Measurements from ENCODE around the gene GALNT13.
"Not testable (repeated sequence)": the region's sequence is repeated elsewhere in the genome, so short reads cannot be mapped to it uniquely, and the experiment has no call there.

Gene GALNT13

GRCh38 chr2:154433010-154433409, 561.3 kb downstream of the GALNT13 start:
- no peak for DNase-seq

- DNase-seq: no peak
Observed at GRCh38 chr2:154437104-154437503, 565.4 kb downstream of the GALNT13 start.

GRCh38 chr2:154439156-154439555, 567.4 kb downstream of the GALNT13 start:
- no peak for DNase-seq

DNA sequence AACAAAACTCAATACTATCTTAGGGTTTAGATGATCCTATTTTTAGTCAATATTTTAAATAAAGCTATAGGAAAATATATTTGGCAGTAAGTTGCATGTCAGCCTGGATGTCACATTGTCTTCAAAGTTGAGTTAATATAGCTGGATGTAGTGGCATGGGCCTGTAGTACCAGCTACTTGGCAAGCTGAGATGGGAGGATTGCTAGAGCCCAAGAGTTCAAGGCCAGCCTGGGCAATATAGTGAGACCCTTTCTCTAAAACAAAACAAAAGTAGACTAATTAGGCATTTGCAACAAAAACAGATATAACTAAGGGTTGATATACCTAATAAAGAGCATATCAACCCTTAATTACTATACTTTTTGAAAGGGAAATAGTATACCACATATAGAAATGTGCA, 572.2 kb downstream of the GALNT13 start:
- DNase-seq: no peak

- no peak for DNase-seq
Observed at GRCh38 chr2:154446324-154446723, 574.6 kb downstream of the GALNT13 start.

DNA sequence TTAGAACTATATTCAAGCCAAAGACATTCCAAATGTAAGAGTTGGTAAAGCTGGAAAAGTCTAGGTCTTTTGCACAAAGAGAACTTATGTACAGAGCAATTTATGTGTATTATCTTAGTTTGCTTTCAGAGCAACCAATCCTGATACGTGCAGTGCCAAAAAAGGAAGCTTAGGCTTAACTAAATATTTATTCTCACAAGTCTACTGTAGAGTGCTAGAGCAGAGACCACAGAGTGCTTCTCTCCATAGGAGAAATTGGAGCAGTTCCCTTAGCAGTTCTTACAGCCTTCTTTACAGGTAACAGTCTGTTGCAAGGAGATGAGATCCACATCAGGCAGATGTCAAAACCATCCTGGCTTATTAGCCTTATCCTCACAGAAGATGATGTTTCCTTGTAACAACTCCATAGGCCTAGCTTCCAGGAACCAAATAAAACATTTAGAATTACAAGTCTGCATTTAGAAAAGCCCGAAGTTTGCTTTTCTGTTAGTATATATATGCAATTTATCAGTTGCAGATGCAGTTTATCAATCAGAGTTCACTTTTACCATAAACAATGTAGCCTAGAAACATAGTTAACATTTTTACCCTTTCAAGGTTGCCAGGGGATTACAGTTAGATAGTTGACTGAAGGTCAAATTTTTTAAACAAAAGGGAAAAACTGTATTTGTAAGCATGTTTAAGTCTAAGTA, 576.2 kb downstream of the GALNT13 start:
- no peak for DNase-seq

GRCh38 chr2:154449951-154450658, 578.4 kb downstream of the GALNT13 start:
- no peak for DNase-seq

DNA sequence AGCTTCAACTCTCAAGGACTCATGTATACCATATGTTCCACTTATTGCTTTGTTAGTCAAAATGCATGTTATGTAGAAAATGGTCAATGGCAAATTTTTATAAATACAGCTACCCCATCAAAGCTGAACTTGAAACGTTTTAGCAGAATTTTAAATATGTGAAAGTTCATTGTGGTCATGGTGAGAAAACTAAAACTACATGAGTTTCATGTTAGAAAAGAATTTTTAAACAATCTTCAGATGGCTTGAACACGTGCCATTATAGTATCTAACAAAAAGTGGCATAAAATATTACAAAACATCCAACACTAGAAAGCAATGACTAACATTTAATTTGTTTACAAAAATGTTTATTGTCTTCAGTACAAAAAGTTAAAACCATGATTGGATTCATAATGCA, 580.7 kb downstream of the GALNT13 start:
- DNase-seq: no peak

DNA sequence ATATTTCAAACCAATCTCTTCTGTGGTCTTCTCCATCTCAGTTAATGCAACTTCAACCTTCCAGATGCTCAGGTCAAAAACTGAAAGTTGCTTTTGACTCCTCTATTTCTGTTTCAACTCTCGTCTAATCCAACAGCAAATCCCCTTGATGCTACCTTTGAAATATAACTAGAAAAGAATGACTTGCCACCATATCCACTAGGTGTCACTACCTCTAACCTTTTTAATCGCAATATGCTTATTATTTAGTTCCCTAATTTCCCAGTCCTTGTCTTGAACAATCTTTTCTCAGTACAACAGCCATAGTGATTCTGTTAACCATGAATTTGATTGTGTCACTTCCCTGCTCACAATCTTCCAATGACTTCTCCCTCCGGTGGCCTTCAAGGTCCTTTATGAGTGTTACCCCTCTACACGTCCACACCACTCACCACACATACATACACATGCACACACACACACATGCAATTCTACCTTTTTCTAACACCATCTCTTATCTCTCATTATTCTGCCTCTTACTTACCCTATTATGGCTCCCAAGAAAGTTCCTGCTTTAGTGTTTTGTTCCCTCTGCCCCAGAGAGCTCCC, 581.3 kb downstream of the GALNT13 start:
- peak; percentile 0 for DNase-seq

DNA sequence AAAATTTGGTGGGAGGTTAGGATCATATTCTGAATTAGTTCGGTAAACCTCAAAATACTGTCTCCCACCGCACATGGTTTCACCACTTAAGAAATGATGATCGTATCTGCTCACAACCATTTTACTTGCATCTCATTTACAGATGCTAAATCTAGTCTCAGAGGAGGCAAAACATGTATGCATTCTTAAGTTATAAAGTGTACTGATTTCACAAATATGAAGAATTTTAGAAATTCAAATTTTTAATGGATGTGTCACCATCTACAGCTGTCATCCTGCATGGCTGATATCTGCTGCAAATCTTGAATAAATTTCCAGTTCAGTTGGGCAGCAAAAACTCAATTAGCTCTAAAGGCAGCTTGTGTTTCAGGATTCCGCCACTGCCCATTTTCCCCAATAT, 583.4 kb downstream of the GALNT13 start:
- peak; percentile 44 for DNase-seq

DNA sequence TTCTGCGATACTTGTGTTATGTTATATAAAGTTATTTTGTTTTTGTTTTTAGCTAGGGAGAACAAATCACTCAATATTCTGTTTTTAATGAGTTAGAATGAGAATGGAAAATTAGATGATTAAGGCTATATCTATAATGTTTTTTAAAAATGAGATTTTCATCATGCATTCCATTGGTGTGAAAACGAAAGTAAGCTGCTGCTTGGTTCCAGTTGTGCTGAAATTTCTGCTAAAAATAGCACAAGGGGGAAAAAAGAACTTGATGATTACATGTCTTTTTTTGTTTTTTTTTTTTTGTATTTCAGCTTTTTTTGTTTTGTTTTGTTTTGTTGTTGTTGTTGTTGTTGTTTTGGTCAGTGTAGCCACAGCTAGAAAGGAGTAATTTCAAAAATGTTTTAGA, 584.1 kb downstream of the GALNT13 start:
- DNase-seq: peak; percentile 1

DNA sequence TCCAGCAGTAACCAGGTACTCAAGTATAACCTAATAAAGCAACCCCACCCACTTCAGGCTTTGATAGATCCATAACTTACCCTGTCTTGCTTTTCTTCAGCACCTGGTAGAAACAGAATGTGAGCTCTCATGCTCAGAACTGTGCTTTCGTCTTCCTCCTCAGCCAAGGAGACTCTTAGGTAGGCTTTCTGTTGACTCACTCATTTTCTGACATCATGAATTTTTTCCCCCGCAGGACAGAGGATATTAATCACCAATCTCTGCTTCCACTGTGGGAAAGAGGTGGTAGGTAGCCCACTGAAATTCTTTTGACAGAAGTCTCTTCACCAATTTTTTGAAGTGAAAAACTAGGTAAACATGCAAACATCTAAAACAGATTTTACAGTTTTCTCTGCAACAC, 585.6 kb downstream of the GALNT13 start:
- peak; percentile 26 for DNase-seq

DNA sequence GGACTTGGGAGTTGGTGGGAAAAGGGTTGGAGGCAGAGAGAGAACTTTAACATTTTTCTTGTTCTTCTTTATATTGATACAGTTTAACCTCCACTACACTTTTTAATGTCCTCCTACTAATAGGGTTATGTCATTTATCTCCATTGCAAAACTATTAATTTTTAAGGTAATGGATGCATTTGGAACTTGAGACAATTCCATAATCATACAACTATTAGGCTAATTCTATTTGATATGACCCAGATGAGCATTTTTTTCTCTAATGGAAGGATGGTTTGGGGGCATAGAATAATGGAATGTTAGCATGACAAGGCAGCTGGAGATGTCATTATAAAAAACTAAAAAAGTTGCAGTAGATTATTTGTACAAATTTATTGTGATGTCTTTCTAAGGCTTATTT, 587.6 kb downstream of the GALNT13 start:
- DNase-seq: no peak

- DNase-seq: no peak
Observed at GRCh38 chr2:154462634-154463033, 590.9 kb downstream of the GALNT13 start.

- DNase-seq: no peak
Observed at GRCh38 chr2:154466226-154466625, 594.5 kb downstream of the GALNT13 start.

DNA sequence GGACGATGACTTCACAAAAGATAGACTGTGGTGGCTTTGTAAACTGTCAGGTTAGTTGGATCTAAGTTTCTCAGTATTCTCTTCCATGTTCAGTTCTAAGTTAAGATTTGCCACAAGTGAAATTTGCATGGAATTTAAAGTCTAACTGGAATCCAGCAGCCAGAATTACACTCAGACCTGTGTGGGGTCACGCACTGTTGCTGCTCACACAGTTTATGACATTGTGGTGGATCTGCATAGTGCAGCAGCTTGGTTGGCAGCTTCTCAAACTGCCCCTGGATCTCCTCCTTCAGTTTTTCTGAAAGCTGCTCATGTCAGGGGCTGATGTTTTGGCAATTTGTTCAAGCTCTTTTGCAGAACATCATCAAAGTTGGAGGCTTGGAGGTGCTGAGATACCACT, 598.7 kb downstream of the GALNT13 start:
- no peak for DNase-seq

DNA sequence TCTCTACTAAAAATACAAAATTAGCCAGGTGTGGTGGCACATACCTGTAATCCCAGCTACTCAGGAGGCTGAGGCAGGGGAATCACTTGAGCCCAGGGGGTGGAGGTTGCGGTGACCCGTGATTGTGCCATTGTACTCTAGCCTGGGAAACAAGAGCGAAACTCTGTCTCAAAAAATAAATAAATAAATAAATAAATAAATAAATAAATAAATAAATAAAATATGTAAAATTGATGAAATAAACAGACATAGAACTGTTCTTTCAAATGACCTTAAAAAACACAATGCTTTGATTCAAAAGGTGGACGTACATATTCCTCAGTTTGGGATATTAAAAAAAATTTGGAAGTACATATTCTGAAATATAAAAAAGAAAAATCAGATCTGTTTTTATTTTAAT, 599.8 kb downstream of the GALNT13 start:
- not testable (repeated sequence) for DNase-seq

DNA sequence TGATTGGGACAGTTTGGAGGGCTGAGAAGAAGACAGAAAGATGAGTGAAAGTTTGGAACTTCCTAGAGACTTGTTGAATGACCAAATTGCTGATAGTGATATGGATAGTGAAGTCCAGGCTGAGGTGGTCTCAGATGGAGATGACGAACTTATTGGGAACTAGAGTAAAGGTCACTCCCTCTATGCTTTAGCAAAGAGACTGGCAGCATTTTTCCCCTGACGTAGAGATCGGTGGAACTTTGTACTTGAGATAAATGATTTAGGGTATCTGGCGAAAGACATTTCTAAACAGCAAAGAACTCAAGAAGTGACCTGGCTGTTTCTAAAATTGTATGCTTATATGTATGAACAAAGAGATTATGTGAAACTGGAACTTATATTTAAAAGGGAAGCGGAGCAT, 605.6 kb downstream of the GALNT13 start:
- no peak for DNase-seq

- no peak for DNase-seq
Observed at GRCh38 chr2:154480521-154480920, 608.8 kb downstream of the GALNT13 start.

DNA sequence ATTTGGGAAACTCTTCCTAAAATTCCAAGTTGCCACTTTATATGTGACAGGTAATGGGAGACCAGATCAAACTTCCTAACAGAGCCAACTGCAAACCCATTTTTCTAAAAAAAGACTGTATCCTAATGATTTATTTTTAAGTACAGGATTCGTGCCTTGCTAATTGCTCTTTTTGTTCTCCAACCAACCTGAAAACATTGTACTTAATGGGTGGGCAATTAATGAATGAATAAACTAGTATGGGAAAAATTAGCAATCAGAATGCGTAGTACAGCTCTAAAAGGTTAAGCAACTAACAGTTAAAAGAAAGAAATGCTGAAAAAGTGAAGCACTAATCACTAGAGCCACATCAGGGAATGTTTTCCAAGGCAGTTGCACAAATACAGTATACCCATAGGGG, 609.6 kb downstream of the GALNT13 start:
- DNase-seq: no peak

- DNase-seq: no peak
Observed at GRCh38 chr2:154484338-154485099, 612.8 kb downstream of the GALNT13 start.

DNA sequence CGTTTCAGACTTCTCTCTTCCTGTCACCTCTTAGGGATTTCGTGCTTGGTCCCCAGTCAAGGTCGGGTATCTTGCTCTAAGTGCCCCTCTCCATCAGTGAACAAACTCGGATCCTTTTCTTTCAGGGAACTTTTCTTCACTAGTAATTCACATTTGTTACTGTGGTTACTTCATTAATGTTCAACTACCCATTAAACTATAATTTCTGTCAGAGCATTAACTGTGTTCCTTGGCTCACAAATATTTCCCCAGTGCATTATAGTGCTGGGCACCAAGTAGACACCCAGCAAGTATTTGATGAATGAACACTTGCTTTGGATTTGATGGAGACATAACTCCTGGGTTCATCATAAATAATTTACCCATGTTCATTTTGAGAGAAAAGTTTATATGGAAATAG, 617.1 kb downstream of the GALNT13 start:
- no peak for DNase-seq

DNA sequence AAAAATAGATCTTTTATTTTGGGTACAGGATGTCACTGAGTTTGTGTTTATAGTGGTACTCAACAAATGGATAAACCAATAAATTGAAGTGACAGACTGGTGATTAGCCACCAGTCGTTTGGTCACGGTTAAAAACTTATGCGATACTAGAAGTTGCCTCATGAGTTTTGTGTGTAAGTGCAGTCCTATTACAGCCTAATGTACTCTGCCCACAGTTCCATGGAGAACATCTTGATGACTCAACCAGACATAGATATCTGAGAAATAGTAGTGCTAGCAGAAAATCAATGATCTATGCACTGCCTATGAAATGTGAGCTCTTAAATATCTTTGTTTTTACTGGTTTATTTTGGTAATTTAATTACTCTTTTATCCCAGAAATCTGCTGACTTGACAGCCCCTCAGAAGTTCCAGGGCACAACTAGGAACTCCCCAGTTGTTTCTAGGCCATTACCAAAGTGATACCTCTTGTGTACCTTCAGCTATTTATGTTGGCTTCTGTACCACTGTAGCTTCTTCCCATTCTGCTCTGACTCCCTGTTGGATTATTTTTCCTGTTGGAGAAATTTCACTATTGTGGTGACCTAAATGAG, 617.6 kb downstream of the GALNT13 start:
- no peak for DNase-seq

All from EL (cell line).